HG02623 (cell line): ENCODE measurements around the gene ZCWPW1.
"Not testable (repeated sequence)": the region's sequence is repeated elsewhere in the genome, so short reads cannot be mapped to it uniquely, and the experiment has no call there.

ENCODE experiments used
- ATAC-seq: cut with Tn5 transposase; IDR thresholded peaks from one replicate; pipeline ENCODE4 v1.9.1; 2021; ENCODE audit warnings: moderate library complexity; ENCODE audit not compliant: unreplicated experiment

Gene ZCWPW1

GRCh38 chr7:100356416-100357068 is 72.0 kb downstream of the ZCWPW1 start:
- ATAC-seq: no peak

DNA sequence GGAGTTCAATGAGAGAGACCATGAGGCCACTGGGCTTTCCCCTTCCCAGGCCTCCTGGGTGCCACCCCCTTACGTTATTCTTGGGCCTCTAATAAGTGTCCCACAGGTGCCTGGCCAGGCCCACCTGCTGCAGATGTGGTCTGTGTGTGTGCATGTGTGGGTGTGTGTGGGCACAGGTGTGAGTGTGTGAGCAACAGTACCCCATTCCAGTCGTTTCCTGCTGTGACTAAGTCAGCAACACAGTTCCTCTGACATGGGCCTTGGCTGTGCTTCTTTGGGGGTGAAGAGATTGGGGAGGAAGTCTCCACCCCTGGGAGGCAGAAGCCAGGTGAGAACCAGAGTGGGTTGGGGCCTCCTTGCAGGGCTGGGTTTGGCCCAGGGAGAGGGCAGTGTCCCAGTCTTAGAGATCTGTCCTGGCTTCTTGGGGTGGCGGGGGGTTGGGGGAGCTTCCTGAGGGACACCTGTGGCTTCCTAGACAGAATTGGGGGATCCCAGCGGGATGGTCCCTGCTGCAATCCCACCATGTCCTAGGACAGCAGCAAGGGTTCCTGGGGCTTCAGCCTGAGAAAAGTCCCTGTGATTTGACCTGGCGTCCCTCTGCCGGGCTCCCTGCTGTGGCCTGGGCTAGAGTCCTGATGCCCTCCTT is 74.7 kb downstream of the ZCWPW1 start:
- no peak for ATAC-seq

DNA sequence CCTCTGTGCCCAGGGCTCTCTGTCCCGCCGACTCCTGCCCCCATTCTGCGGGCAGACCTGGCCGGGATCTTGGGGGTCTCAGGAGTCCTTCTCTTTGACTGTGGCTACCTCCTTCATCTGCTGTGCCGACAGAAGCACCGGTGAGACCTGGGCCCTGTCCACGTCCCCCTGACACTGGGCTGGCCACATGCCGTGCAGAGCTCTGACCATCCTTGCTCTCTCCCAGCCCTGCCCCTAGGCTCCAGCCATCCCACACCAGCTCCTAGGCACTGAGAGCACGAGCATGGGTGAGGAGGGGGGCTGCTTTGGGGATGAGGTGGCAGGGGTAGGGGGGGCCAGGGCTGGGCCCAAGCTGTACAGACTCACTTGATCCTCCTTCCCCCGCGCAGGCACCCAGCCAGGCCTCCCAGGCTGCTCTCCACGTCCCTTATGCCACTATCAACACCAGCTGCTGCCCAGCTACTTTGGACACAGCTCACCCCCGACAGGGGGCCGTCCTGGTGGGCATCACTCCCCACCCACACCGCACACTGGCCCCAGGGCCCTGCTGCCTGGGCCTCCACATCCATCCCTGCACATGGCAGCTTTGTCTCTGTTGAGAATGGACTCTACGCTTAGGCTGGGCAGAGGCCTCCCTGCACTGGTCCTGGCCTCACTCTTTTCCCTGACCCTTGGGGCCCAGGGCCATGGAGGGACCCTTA is 75.4 kb downstream of the ZCWPW1 start:
- ATAC-seq: no peak

DNA sequence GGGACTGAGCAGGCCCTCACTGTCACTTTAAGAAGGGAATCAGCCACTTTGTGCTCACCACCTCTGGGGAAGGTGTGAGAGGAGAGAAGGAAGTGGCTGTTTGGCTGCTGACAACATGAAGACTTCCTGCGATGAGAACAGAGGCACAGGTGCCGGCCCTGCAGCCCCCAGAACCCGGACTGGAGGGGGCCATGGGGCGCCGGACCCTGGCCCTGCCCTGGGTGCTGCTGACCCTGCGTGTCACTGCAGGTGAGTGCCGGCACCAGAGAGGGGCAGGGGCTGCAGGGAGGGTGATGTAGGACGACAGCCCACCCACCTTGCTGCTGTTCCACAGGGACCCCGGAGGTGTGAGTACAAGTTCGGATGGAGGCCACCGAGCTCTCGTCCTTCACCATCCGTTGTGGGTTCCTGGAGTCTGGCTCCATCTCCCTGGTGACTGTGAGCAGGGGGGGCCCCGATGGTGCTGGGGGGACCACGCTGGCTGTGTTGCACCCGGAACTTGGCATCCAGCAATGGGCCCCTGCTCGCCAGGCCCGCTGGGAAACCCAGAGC is 76.2 kb downstream of the ZCWPW1 start:
- ATAC-seq: not testable (repeated sequence)

GRCh38 chr7:100351657-100352058 is 76.8 kb downstream of the ZCWPW1 start:
- ATAC-seq: no peak
